ENCODE results near the gene TSKU.

DNA sequence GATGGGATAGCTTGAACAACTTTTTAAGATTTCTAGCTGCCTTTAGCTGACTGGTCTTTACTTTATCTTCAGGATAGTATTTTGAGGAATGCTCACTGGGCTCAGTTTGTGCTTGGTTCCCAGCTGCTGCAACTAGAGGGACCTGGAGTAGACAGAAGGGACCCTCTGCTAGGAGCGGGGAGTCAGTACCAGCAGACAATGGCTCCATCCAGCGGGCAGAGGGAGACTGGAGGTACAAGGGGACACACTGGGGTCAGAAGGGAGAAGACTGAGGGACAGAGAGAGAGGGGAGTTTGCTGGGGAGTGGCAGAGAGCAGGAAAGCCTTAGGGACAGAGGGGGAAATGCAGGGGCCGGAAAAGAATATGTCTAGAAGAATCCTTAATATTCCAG lies 55.5 kb downstream of the TSKU start:
- TF ChIP-seq, protein P1, sequence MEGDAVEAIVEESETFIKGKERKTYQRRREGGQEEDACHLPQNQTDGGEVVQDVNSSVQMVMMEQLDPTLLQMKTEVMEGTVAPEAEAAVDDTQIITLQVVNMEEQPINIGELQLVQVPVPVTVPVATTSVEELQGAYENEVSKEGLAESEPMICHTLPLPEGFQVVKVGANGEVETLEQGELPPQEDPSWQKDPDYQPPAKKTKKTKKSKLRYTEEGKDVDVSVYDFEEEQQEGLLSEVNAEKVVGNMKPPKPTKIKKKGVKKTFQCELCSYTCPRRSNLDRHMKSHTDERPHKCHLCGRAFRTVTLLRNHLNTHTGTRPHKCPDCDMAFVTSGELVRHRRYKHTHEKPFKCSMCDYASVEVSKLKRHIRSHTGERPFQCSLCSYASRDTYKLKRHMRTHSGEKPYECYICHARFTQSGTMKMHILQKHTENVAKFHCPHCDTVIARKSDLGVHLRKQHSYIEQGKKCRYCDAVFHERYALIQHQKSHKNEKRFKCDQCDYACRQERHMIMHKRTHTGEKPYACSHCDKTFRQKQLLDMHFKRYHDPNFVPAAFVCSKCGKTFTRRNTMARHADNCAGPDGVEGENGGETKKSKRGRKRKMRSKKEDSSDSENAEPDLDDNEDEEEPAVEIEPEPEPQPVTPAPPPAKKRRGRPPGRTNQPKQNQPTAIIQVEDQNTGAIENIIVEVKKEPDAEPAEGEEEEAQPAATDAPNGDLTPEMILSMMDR (conservative IDR thresholded peaks at IDR 0.05 in 1 of 2, IDR thresholded peaks at IDR 0.05 in 1 of 2; ENCODE audit: low read depth in 1 of 2, low read length in 2 of 2) = peak in 1 of 2 donors; percentile 49
- peak; percentile 48 for TF ChIP-seq EZH2 (IDR thresholded peaks at IDR 0.05; ENCODE audit: low read length, missing control alignments)
